GM06990 (cell line): ENCODE data around the gene EYS.
"Not testable (repeated sequence)": the region's sequence is repeated elsewhere in the genome, so short reads cannot be mapped to it uniquely, and the experiment has no call there.

Source experiments
- DNase-seq: peaks from one replicate; pipeline ENCODE4 v3.0.0-alpha.2; 2011; ENCODE audit not compliant: insufficient read length; ENCODE audit errors: extremely low read depth
- H3K27me3 ChIP-seq: replicated peaks from 2 replicates; pipeline ENCODE4 v1.6.0; 2011; ENCODE audit warnings: low read length; ENCODE audit not compliant: control insufficient read depth, insufficient read depth
- H3K36me3 ChIP-seq: 2 replicates; pipeline ENCODE4 v1.5.1; 2011; ENCODE audit warnings: low read length; ENCODE audit not compliant: control insufficient read depth, insufficient read depth
- H3K4me3 ChIP-seq: replicated peaks from 2 replicates; pipeline ENCODE4 v1.5.1; 2011; ENCODE audit warnings: low read depth, mild to moderate bottlenecking, control low read depth, low read length
- CTCF ChIP-seq: IDR thresholded peaks from 2 replicates; pipeline ENCODE4 v1.5.1; 2011; ENCODE audit warnings: low read length, control low read depth, mild to moderate bottlenecking, inconsistent platforms; ENCODE audit not compliant: insufficient read depth, poor library complexity, severe bottlenecking

Gene EYS

GRCh38 chr6:64467656-64468055 lies 1239.4 kb downstream of the EYS start:
- Histone ChIP-seq H3K27me3 (no peaks in the 10 kb centered on the region), H3K36me3 (no peaks in the 10 kb centered on the region), H3K4me3 (no peak overlapping the region)
- DNase-seq, result no peak
- no peak for TF ChIP-seq CTCF

- DNase-seq, result no peak
- Histone ChIP-seq H3K4me3 (no peak overlapping the region), H3K27me3 (no peaks in the 10 kb centered on the region), H3K36me3 (no peaks in the 10 kb centered on the region)
- no peak for TF ChIP-seq CTCF
These were observed 1247.5 kb downstream of the EYS start for GRCh38 chr6:64459411-64459944.

GRCh38 chr6:64448101-64448500 lies 1258.9 kb downstream of the EYS start:
- not testable (repeated sequence) for DNase-seq, H3K4me3 ChIP-seq, H3K27me3 ChIP-seq, H3K36me3 ChIP-seq

DNA sequence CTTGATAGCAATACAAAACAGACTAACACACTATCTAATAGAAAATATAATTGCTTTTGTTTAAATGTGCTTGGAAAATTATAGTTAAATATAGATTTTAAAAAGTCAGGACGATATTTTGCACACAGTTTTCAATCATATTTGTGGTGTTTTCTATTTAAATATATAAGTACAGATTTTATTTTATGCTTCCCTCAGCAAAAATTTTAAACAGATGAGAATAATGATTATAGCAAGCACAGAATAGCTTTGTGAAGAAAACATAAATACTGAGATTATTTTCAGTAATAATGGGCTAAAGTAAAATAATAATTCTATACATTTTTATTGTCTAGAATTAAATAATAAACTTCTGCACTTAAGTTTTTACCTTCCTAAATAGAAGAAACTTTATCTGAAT lies 1262.0 kb downstream of the EYS start:
- no peak for DNase-seq
- H3K4me3 ChIP-seq, result no peak overlapping the region
- no peaks in the 10 kb centered on the region for H3K27me3 ChIP-seq
- TF ChIP-seq CTCF, result no peak
- H3K36me3 ChIP-seq, result no peaks in the 10 kb centered on the region

DNA sequence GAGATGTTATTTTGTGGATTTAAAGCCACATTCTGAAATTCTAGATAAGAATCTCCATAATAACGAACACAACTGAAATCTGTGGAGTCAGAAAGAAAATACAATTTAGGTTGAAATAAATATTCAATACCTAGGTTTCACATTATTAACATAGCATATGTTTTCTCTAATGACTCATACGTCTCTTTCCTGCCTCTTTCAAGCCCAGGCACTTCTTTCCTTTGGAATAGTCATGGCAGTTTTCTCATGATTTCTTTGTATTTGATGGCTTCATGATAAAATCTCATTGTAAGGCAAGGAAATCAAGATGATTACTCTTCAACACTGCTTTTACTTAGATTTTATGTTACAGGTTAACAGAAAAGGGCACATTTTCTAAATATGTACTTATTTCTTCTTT lies 1267.8 kb downstream of the EYS start:
- no peak overlapping the region for H3K4me3 ChIP-seq
- DNase-seq, result no peak
- no peak for TF ChIP-seq CTCF
- H3K27me3 ChIP-seq, result no peaks in the 10 kb centered on the region
- no peaks in the 10 kb centered on the region for H3K36me3 ChIP-seq

DNA sequence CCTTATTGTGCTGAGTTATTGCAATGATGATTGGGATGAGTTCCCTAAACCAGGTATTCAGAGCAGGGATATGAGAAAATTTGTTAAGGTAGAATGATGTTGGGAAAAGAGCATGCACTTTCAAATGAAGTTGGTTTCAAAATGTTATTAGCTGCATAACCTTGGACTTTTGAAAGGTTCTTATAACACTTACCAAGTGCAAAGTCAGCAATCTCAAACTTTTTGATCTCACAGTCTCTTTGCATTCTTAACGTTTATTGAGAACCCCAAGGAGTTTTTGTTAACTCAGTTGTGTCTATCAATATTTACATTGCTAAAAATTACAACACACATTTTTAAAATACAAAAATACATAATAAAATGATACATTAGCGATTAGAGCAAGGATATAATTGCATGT lies 1269.0 kb downstream of the EYS start:
- Histone ChIP-seq H3K27me3 (no peaks in the 10 kb centered on the region), H3K36me3 (no peaks in the 10 kb centered on the region), H3K4me3 (no peak overlapping the region)
- no peak for DNase-seq
- no peak for TF ChIP-seq CTCF
